Measurements from ENCODE around the gene SPON2.

Gene SPON2

GRCh38 chr4:1203026-1203616, 30.7 kb upstream of the SPON2 start:
- intact Hi-C loops (cut with DNase I; ENCODE audit: low total_unique reads), result no loop called here
- TF ChIP-seq CTCF (IDR thresholded peaks at IDR 0.05), result no peak
- Histone ChIP-seq H3K27ac (no peak overlapping the region), H3K9me3 (no peaks in the 10 kb centered on the region), H3K27me3 (no peaks in the 10 kb centered on the region), H3K36me3 (no peaks in the 10 kb centered on the region), H3K4me1 (peaks cover 10 to 22% (median 19%) of the 10 kb centered on the region in 4 donors), H3K4me3 (no peak overlapping the region)
- no peak for DNase-seq

- Histone ChIP-seq H3K36me3 (no peaks in the 10 kb centered on the region), H3K4me1 (peaks cover 10 to 16% (median 14%) of the 10 kb centered on the region in 4 donors), H3K27me3 (no peaks in the 10 kb centered on the region), H3K4me3 (no peak overlapping the region), H3K27ac (no peak overlapping the region), H3K9me3 (no peaks in the 10 kb centered on the region)
- peak in 1 of 2 donors; percentile 63 for DNase-seq
- TF ChIP-seq CTCF (IDR thresholded peaks at IDR 0.05), result no peak
- intact Hi-C loops (cut with DNase I; ENCODE audit: low total_unique reads), result no loop called here
These were observed 30.2 kb upstream of the SPON2 start for GRCh38 chr4:1202526-1203011.

- intact Hi-C loops (cut with DNase I; ENCODE audit: low total_unique reads), result no loop called here
- DNase-seq, result peak; percentile 49 to 73
- H3K9me3 ChIP-seq, result no peaks in the 10 kb centered on the region
- H3K4me1 ChIP-seq, result peaks cover 10 to 16% (median 13%) of the 10 kb centered on the region in 4 donors
- TF ChIP-seq CTCF (IDR thresholded peaks at IDR 0.05), result no peak
- H3K4me3 ChIP-seq, result no peak overlapping the region
- no peak overlapping the region for H3K27ac ChIP-seq
- no peaks in the 10 kb centered on the region for H3K36me3 ChIP-seq
- no peaks in the 10 kb centered on the region for H3K27me3 ChIP-seq
These were observed 29.6 kb upstream of the SPON2 start for GRCh38 chr4:1201851-1202525.

- DNase-seq, result peak; percentile 18 to 62
- Histone ChIP-seq H3K4me1 (peaks cover 10 to 16% (median 13%) of the 10 kb centered on the region in 4 donors), H3K27me3 (no peaks in the 10 kb centered on the region), H3K36me3 (no peaks in the 10 kb centered on the region), H3K4me3 (peak overlapping the region in 1 of 2 donors; percentile 4), H3K9me3 (no peaks in the 10 kb centered on the region), H3K27ac (no peak overlapping the region)
- TF ChIP-seq CTCF (IDR thresholded peaks at IDR 0.05), result no peak
- intact Hi-C loops (cut with DNase I; ENCODE audit: low total_unique reads), result no loop called here
These were observed 28.1 kb upstream of the SPON2 start for GRCh38 chr4:1200425-1201035.

GRCh38 chr4:1199556-1200331, 27.4 kb upstream of the SPON2 start:
- H3K4me1 ChIP-seq, result peaks cover 10 to 23% (median 18%) of the 10 kb centered on the region in 4 donors
- intact Hi-C loops (cut with DNase I; ENCODE audit: low total_unique reads), result no loop called here
- no peak for TF ChIP-seq CTCF (IDR thresholded peaks at IDR 0.05)
- H3K4me3 ChIP-seq, result no peak overlapping the region
- H3K9me3 ChIP-seq, result no peaks in the 10 kb centered on the region
- no peaks in the 10 kb centered on the region for H3K36me3 ChIP-seq
- DNase-seq, result no peak
- no peaks in the 10 kb centered on the region for H3K27me3 ChIP-seq
- no peak overlapping the region for H3K27ac ChIP-seq
